GM19467 (cell line): Measurements from ENCODE around the gene DMD.
"Not testable (repeated sequence)": the region's sequence is repeated elsewhere in the genome, so short reads cannot be mapped to it uniquely, and the experiment has no call there.

ENCODE experiments used
- ATAC-seq: cut with Tn5 transposase; IDR thresholded peaks from one replicate; pipeline ENCODE4 v1.9.1; 2021; ENCODE audit warnings: mild to moderate bottlenecking, moderate library complexity; ENCODE audit not compliant: unreplicated experiment

Gene DMD

DNA sequence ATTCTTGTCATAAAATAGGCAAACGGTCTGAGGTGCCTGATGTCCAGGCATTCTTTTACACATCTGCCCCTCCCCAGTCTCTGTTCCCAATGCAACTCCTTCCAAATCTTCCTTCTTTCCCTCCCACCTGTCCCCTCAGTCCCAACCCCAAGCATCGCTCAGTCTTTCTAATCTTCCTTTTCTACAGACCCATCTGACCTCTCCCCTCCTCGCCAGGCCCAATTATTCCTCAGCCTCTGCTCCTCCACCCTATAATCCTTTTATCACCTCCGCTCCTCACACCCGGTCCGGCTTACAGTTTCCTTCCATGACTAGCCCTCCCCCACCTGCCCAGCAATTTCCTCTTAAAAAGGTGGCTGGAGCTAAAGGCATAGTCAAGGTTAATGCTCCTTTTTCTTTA, 1832.4 kb downstream of the DMD start:
- not testable (repeated sequence) for ATAC-seq

DNA sequence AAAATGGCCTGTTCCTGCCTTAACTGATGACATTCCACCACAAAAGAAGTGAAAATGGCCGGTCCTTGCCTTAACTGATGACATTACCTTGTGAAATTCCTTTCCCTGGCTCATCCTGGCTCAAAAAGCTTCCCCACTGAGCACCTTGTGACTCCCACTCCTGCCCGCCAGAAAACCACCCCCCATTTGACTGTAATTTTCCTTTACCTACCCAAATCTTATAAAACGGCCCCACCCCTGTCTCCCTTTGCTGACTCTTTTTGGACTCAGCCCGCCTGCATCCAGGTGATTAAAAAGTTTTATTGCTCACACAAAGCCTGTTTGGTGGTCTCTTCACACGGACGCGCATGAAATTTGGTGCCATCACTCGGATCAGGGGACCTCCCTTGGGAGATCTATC, 1833.5 kb downstream of the DMD start:
- ATAC-seq, result not testable (repeated sequence)

DNA sequence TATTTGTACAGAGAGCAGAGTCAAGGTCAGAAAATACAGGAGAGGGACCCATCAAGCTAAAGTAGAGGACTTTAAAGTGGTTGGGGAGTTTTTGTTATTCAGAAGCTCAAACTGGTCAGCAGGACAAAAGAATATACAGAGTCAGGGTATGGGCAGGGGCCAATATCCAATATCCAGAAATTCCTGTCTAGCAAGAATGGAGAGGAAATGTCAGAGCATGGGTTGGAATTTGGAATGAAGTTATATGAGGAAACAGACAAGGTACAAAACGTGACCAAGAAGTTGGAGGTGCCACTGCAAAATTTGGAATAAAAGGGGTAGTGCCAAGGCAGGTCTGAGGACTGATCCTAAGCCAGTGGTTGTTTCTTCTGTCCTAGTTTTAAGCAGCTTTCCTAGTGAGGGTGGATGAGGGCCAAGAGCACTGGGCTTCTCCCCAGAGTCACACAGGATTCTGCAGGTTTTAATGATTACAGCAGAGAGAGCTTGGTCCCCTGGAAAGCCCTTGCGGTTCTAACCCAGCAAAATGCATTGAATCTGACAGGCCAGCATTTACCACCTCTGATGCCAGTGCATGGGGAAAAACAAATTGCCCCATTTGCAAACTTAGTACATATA, 1834.8 kb downstream of the DMD start:
- no peak for ATAC-seq

DNA sequence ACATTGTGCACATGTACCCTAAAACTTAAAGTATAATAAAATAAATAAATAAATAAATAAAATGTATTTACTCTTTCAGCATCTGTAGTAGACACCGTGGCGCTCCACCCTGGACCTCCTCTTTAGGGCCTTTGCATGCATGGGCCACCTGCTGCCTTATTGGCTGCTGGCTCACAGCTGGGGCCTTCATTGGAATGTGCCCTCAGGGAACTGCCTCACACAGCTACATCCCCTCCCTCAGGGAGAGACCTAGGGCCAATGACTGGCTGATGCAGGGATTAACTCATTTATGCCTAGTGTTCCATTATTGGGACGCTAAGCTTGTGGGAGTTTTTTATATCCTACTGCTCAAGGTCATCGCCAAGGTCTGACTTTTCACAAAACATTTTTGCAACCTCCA, 1836.6 kb downstream of the DMD start:
- no peak for ATAC-seq

DNA sequence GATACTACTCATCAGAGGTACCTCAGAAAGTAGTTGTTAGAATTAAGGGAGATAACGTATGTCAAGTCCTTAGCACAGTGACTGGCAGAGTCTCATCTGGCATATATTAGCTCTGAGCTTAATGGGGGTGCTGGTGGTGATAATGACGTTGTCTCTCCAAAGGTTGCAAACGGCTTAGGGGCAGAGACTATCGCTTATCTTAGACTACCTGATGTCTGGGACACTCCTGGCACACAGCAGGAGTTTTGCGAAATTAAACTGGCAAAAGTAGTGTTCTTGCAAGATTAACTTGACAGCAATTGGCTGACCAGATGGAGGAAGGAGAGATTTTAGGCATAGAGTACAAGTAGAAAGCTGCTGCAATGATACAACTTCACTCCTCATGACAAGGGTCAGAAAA, 1839.4 kb downstream of the DMD start:
- ATAC-seq, result no peak

DNA sequence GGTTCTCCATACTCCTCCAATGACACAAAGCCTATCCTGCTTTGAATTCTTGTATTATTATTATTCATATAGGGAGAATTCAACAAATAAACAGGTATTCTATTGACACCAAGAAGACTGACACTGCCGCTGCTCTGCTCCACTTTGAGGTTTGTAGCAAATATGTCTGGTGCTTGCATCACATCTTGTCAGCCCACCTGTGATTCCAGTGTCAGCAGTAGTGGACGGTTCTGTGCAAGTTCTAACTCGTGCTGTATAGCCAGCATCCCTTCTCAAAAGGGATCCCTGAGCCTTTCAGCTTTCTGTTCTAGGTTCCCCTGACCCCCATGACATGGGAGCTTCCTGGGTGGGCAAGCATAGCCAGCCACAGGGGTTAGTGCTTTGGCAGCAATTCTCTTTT, 1843.5 kb downstream of the DMD start:
- no peak for ATAC-seq

DNA sequence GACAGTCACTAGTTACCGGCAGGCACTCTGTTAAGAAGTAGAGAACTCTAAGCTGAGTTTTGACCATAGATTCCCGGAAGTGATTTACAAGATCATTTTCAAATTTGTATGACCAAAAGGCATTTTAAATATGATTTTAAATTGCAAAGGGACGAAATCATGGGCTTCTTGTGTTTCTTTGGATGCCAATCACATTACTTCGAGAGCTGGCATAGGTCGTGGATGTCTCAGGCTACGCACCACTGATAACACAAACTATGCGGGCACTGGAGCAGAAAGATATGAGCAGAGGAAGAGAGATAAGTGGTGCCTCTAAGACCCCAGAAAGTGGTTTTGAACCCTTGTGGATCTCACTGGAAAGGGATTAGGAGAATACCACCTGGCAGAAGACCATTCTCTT, 1845.3 kb downstream of the DMD start:
- ATAC-seq, result no peak

DNA sequence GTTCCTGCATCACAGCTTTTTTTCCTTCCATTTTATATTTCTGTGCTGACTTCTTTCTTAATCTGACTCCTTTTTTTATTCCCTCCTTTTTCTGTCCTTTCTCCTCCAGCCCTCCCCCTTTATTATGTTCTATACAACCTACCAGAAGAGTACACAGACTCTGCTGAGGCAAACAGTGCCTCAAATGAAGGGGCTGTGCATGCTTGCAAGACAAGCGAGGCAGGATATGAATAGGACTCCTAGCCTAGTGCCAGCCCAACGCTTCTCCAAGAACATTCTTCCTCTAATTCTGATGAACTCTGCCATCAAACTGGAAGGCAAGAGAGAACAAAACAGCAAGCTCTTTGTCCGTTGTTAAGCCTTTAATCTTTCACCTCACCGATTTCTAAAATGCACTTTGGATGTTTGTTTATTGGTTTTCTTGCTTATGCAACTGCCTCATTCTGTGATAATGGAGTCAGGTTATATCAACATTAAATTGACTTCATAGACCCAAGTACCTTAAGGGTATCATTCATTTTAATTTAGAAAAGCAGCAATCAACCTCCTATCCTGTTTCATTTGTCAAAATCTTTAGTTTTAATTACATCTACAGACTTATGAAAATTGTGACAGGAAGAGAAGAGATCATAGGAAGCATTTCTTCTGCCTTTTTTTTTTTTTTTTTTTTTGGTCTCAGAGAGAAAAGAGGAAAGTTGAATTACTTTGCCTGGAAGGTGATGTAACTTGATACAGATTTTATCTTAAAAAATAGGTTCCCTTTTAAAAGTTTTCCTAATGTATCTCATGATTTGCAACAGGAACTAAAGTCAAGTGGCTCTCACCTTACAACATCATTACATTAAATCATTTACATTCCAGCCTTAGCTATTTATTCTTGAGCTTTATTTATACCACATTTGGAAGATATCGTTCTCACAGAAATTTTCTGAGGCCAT, 1854.8 kb downstream of the DMD start:
- no peak for ATAC-seq

DNA sequence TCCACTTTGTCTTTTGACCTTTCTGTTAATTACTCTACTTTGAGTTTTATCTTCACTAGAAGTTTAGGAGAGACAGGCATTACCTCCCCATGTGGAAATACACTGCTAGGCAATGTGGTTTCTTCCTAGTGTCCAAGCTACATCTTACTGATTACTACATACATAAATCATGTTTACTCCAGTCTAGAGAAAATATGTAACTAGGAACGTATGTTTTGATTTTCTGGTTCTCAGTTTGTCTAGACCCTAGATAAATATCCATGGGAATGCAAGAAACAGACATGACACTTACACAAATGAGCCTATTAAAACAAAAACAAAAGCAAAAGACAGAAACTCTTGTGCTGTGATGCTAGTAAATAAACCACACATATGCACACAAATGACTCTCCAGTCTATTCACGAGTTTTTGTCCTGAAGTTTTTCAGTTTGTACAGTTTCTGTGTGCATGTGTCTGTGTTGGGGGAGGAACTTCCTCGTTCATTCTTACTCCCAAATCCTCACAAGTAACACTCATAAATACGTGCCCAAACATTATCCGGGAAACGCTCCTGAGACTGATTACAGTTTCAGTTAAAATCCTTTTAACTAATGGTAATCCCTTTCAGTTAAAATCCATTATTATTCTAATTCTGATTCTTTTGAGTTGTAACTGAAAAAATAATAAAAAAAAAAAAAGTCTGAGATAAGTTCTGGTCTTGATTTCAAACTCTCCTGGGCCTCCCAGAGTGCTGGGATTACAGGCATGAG, 1856.0 kb downstream of the DMD start:
- ATAC-seq, result no peak

DNA sequence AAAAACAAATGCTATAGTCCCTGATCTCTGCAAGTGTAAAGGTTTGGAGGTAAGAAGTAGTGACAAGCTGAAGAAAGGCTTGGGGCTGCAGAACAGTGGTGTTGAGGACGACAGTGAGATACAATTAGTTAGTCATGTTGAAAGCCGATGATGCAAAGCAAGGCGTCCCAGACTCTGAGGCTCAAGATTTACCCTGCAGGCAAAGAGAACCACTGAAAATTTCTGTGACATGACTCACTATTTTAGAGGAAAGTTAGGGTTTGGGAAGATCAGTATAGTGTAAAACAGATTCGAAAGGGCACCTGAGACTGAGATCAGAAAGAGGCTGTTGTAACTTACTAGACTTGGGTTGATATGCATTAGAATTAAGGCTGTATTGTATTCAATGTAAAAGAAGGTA, 1858.3 kb downstream of the DMD start:
- no peak for ATAC-seq

DNA sequence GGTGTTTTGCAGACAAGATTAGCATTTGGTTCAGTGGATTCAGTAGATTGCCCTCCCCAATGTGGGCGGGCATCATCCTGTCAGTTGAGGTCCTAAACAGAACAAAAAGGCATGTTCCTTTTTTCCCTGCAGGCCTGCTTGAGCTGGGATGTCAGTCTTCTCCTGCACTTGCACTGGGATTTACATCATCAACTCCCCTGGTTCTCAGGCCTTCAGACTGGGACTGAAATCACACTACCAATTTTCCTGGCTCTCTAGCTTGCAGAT, 1860.6 kb downstream of the DMD start:
- ATAC-seq, result no peak

DNA sequence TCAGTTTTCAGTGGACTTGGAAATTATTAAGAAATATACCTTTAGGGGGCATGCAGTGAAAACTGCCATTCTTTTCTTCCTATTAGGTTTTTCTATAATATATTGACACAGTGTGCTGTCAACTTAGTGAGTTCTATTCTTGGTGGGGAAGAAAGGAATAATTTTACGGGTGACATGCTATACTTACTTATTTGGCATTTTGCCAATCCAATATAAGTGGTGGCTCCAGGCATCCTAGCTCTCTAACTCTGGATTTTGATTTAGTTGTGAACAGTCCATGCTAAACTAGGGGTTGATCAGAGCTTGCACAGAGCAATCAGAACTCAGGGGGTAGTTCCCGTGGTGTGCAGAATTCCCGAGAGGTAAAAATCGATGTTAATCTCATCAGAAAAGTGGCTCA, 1861.8 kb downstream of the DMD start:
- ATAC-seq, result no peak

DNA sequence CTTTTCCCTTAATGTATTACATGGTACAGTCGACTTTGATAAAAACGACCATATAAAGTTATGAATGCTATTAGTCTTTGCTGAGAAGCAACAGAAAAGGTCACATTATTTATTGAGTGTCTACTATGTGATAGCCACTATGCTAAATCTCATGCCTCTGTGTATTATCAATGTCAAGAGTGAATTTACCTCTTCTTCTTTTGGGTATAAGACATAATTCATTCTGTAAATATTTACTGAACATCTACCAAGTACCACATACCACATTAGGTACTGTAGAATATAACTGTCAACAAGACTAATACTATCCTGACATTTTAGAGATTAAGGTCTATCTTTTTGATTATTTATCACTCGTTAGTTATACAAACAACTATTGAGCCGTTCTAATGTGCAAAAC, 1870.8 kb downstream of the DMD start:
- ATAC-seq, result no peak

DNA sequence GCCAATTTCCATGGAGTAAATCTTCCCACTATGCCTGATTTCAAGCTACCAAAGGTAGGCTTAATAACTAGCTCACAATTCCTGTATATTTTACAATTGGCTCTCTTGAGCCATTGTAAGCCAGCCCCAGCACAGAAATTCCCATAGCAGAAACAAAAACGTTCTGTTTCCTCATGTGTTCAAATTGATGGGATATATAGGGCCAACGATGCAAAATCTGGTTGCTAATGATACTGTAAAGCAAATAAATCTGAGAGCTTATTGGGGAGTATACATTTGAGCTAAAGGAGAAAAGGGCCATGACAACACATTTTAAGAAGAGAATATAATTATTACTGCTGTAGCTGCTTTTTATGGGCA, 1872.4 kb downstream of the DMD start:
- ATAC-seq, result no peak

DNA sequence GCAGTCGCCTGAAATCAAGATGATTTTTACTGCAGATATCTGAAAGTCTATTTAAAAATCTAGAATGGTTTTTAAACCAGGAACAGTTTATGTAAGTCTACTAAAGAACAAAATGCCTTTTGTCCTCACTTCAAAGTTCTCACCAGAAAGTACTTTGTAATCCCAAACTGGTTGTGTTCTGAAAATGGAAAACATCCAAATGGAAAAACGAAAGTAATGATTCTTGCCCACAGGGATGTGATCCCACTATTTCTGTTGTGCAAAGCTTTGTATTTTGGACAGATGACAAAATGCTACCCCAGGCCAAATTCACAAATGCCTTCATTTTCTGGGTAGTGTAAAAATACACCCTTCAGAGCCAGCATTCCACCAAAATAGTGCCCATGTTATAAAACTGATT, 1874.0 kb downstream of the DMD start:
- no peak for ATAC-seq

DNA sequence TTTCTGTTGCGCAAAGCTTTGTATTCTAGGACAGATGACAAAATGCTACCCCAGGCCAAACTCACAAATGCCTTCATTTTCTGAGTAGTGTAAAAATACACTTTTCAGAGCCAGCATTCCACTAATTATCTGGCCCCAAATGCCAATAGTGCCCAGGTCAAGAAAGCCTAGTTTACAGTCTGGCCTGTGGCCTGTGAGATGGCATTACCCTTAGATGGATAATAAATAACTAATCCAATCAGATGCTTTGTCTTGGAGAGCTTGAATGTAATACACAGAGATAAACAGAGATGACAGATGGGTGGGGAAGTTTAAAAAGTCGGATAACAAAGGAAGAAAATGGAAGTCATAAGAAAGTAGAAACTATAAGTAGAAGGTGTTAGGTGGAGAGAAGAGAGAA, 1874.9 kb downstream of the DMD start:
- no peak for ATAC-seq

DNA sequence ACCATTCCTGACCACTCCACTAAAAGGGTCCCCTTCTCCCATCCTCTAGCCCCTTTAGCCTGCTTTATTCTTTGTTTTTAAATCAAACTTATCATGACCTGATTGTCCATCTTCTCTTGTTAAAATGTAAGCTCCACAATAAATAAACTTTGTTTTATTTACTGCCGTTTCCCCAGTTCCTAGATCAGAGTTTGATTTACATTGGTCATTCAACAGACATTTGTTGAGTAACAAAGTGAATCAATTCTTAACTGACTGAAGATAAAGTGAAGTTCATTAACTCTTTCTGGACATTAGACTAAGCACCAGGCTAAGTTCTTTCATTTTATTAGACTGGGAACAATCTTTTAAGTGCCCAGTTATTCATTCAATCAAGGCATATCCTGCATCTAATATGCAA, 1876.4 kb downstream of the DMD start:
- ATAC-seq, result no peak

DNA sequence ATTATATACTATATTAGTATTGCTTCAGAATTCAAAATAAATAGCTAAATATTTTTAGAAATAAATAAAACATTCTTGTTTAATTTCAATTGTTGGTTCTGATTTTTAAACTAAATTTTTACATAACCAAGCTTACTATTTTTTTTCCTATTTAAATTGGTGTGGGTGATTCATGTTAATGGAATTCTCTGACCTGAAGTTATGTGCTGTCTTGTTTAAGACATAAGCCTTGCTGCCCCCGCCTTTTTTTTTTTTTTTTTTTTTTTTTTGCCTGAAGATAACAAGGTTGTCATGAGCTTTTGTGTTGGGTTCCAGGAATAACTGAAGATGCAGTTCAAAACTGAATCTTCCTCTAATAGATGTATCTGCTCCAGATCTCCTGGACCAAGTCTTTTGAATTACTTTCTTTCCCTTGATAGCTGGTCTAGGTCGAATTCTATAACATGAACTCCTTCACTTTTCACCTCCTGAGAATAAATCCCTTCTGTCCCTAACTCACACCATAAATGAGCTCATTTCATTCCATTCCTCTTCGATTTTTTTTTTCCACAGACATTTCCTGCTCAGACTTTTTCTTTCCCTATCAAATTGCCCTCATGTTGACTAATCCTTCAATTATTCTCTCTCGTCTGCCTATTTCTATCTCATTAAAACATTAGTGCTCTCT, 1878.1 kb downstream of the DMD start:
- ATAC-seq, result no peak

DNA sequence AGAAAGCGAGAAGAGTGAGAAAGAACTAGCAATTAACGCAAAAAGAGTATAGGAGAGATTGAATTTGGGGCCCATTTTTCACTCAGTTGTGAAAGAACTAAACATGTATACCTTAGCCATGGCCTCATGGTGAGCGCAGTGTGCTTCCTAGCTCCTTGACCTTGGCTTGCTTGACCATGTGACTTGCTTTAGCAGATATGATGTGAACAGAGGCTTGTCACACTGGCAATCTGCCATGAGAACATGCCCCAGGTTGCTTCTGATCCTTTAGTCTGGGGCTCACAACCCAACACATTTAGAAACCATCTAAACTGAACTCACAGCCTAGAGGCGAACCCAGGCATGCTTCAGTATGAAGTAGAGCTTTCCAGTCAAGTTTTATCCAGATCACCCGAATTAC, 1879.4 kb downstream of the DMD start:
- no peak for ATAC-seq

DNA sequence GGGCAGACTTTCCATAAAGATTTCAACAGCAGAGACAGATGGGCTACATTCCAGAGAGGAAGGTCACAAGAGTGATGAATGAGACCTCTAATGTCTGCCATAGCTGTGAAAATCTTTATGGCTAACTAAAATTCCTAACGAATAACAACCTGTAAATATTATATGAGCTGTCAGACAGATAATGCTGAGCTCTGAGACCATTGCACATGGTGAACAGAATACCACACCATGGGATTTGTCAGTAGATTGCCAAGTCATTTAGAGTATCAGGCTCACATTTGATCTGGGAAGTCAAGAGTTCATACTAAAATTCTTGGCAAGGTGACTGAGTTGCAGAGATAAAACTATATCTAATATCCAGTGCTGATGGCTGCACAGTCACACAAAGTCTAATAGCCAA, 1880.3 kb downstream of the DMD start:
- no peak for ATAC-seq

DNA sequence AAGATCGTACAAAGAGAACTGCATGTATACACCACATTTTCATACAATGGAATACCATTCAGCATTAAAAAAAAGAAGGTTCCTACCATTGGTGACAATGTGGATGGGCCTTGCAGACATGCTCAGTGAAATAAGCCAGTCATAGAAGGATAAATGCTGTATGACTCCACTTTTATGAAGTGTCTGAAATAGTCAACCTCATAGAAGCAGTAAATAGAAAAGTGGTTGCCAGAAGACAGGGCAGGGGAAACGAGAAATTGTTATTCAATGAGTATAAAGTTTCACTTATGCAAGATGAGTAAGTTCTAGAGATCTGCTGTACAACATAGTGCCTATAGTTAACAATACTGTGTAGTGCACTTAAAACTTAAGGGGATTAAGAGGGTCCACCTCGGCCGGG, 1882.1 kb downstream of the DMD start:
- ATAC-seq, result no peak

DNA sequence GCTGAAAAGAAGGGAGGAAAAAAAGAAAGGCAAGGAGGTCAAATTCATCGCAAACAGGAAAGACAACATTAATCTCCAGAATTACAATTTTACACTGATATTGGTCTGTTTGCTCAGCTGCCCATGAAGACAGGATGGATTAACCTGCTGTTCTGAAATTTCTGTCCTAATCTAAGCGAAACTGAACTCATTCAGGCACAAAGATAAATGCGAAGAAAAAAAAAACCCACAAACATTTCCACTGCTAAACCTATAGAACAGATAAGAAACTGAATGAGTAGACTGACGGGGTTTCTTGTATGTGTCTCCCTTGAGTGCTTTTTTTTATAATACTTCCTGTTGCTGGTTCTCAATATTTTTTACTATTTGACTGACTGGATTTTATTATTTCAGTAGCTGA, 1887.7 kb downstream of the DMD start:
- ATAC-seq, result peak; percentile 81
